K562 (cell line): ENCODE measurements around the gene ZKSCAN7.
"Not testable (repeated sequence)": the region's sequence is repeated elsewhere in the genome, so short reads cannot be mapped to it uniquely, and the experiment has no call there.

ENCODE experiments used
- EGR1 ChIP-seq: fragments of 450-650 bp; conservative IDR thresholded peaks from 2 replicates; pipeline ENCODE4 v1.6.1; 2017; ENCODE audit warnings: mild to moderate bottlenecking
- EZH2 ChIP-seq: IDR thresholded peaks from 2 replicates; pipeline ENCODE4 v1.6.1; 2012; ENCODE audit warnings: low read depth, mild to moderate bottlenecking, inconsistent platforms, low read length, borderline replicate concordance
- FOXA1 ChIP-seq: fragments of 450-650 bp; IDR thresholded peaks from 2 replicates; pipeline ENCODE4 v1.6.1; 2016; ENCODE audit warnings: mild to moderate bottlenecking, borderline replicate concordance
- IRF9 ChIP-seq: fragments of 450-650 bp; IDR thresholded peaks from 2 replicates; pipeline ENCODE4 v1.6.1; 2016; ENCODE audit warnings: missing biosample characterization, missing genetic modification characterization
- RUNX1 ChIP-seq: sonication (generic); IDR thresholded peaks from 2 replicates; pipeline ENCODE4 v1.6.1; 2016; ENCODE audit warnings: antibody characterized with exemption, low read depth
- SMARCA5 ChIP-seq: fragments of 450-650 bp; IDR thresholded peaks from 2 replicates; pipeline ENCODE4 v1.6.1; 2016
- ZNF23 ChIP-seq: fragments of 250-450 bp; sonication (Bioruptor Pico); IDR thresholded peaks from 2 replicates; pipeline ENCODE4 v1.4.0; 2020; ENCODE audit warnings: mild to moderate bottlenecking

DNA sequence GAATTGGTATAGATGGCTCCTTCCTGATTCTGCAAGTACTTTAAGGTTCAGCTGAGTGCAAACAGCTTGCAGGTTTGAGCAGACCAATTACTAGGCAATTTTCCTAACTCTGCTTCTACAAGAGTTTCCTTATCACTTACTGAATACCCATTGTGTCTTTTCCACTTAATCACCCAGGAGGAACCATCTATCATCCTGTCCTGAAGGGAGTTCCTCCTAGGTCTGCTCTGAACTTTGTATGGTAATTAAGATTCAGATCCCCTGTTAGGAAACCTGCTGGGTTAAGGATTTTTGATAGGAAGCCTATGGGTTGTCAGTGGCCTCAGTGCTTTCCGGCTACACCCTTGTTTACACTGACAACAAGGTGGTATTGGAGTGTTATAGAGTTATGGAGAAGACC is 10.2 kb upstream of the ZKSCAN7 start:
- TF ChIP-seq RUNX1; ZNF23 (CRISPR knock-in tag); EGR1; EZH2; IRF9 (tag); FOXA1; SMARCA5: not testable (repeated sequence)
